CD1c-positive myeloid dendritic cell (primary cell): ENCODE measurements around the gene SLIRP.
"Not testable (repeated sequence)": the region's sequence is repeated elsewhere in the genome, so short reads cannot be mapped to it uniquely, and the experiment has no call there.

ENCODE experiments used
- DNase-seq: peaks from one replicate; pipeline ENCODE4 v3.0.0-alpha.2; 2016; ENCODE audit errors: extremely low spot score

Gene SLIRP

GRCh38 chr14:77707724-77708408 lies at the start of gene SLIRP, which contains the start of gene ALKBH1:
SLIRP (plus strand) TSS chr14:77708103; CDS start chr14:77708112, 9 bp downstream.
ALKBH1 (minus strand) TSS chr14:77708023; CDS start chr14:77708004, 19 bp downstream.
- peak; percentile 96 for DNase-seq

- peak; percentile 79 for DNase-seq
Measured at GRCh38 chr14:77659831-77660230, 48.1 kb upstream of the SLIRP start.

GRCh38 chr14:77660754-77661153 lies 47.1 kb upstream of the SLIRP start:
- DNase-seq, result no peak

GRCh38 chr14:77661562-77661961 lies 46.3 kb upstream of the SLIRP start:
- not testable (repeated sequence) for DNase-seq

GRCh38 chr14:77663293-77663692 lies 44.6 kb upstream of the SLIRP start:
- DNase-seq, result no peak

- peak; percentile 20 for DNase-seq
Measured at GRCh38 chr14:77667331-77667730, 40.6 kb upstream of the SLIRP start.

GRCh38 chr14:77673193-77673592 lies 34.7 kb upstream of the SLIRP start:
- DNase-seq, result no peak

GRCh38 chr14:77674931-77675330 lies 33.0 kb upstream of the SLIRP start:
- no peak for DNase-seq

GRCh38 chr14:77681196-77682157 lies 26.4 kb upstream of the SLIRP start:
- no peak for DNase-seq

- DNase-seq, result no peak
Measured at GRCh38 chr14:77682158-77682553, 25.7 kb upstream of the SLIRP start.

GRCh38 chr14:77691259-77691658 lies 16.6 kb upstream of the SLIRP start:
- DNase-seq, result no peak

- peak; percentile 15 for DNase-seq
Measured at GRCh38 chr14:77707355-77707723, 564 bp upstream of the SLIRP start.

GRCh38 chr14:77708749-77709148 lies 846 bp downstream of the SLIRP start:
- no peak for DNase-seq

- DNase-seq, result no peak
Measured at GRCh38 chr14:77709412-77709811, 1.5 kb downstream of the SLIRP start.

GRCh38 chr14:77710364-77710763 lies 2.5 kb downstream of the SLIRP start:
- no peak for DNase-seq

- DNase-seq, result no peak
Measured at GRCh38 chr14:77714926-77715325, 7.0 kb downstream of the SLIRP start.

- DNase-seq, result no peak
Measured at GRCh38 chr14:77717608-77718305, 9.9 kb downstream of the SLIRP start.

GRCh38 chr14:77721437-77721836 lies 13.5 kb downstream of the SLIRP start:
- no peak for DNase-seq

- no peak for DNase-seq
Measured at GRCh38 chr14:77722301-77722700, 14.4 kb downstream of the SLIRP start.

GRCh38 chr14:77730976-77731497 lies 23.1 kb downstream of the SLIRP start:
- DNase-seq, result no peak

GRCh38 chr14:77738559-77739250 lies 30.8 kb downstream of the SLIRP start:
- DNase-seq, result no peak
